ENCODE data around the gene FGF14.

GRCh38 chr13:102333320-102334198, 68.3 kb downstream of the FGF14 start:
- TF ChIP-seq, protein P1, sequence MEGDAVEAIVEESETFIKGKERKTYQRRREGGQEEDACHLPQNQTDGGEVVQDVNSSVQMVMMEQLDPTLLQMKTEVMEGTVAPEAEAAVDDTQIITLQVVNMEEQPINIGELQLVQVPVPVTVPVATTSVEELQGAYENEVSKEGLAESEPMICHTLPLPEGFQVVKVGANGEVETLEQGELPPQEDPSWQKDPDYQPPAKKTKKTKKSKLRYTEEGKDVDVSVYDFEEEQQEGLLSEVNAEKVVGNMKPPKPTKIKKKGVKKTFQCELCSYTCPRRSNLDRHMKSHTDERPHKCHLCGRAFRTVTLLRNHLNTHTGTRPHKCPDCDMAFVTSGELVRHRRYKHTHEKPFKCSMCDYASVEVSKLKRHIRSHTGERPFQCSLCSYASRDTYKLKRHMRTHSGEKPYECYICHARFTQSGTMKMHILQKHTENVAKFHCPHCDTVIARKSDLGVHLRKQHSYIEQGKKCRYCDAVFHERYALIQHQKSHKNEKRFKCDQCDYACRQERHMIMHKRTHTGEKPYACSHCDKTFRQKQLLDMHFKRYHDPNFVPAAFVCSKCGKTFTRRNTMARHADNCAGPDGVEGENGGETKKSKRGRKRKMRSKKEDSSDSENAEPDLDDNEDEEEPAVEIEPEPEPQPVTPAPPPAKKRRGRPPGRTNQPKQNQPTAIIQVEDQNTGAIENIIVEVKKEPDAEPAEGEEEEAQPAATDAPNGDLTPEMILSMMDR (IDR thresholded peaks at IDR 0.05): no peak
- no peak for TF ChIP-seq POLR2A (IDR thresholded peaks at IDR 0.05)
